ENCODE measurements around the gene NMUR2.

DNA sequence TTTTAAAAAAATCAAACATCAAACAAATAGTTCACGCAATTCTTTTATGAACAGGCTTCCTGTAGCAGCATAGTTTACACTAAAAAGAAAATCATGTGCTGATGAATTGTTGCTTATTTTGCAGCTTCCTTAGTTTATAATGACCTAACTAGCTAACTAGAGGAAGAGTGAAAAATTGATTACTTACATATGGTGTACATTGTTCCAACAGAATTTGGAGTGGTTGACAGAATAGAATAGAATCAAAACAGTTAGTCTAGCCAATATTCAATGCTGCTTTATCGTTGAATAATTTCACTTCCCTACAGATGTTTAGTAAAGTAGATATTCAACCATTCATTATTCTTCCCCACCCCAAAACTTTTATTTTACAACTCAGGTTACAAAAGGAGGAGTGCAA, 4.2 kb downstream of the NMUR2 start:
- no peak for TF ChIP-seq POLR2AphosphoS5 (IDR thresholded peaks at IDR 0.05; ENCODE audit: low read depth, low read length)
- TF ChIP-seq, protein P1, sequence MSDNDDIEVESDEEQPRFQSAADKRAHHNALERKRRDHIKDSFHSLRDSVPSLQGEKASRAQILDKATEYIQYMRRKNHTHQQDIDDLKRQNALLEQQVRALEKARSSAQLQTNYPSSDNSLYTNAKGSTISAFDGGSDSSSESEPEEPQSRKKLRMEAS (IDR thresholded peaks at IDR 0.05; ENCODE audit: low read depth): no peak
- no peak for TF ChIP-seq TAF1 (IDR thresholded peaks at IDR 0.05; ENCODE audit: borderline replicate concordance, low read depth, low read length)
- TF ChIP-seq FOXM1 (IDR thresholded peaks at IDR 0.05; ENCODE audit: low read depth): no peak
- TF ChIP-seq TCF12 (IDR thresholded peaks at IDR 0.05): no peak
- TF ChIP-seq, protein P2, sequence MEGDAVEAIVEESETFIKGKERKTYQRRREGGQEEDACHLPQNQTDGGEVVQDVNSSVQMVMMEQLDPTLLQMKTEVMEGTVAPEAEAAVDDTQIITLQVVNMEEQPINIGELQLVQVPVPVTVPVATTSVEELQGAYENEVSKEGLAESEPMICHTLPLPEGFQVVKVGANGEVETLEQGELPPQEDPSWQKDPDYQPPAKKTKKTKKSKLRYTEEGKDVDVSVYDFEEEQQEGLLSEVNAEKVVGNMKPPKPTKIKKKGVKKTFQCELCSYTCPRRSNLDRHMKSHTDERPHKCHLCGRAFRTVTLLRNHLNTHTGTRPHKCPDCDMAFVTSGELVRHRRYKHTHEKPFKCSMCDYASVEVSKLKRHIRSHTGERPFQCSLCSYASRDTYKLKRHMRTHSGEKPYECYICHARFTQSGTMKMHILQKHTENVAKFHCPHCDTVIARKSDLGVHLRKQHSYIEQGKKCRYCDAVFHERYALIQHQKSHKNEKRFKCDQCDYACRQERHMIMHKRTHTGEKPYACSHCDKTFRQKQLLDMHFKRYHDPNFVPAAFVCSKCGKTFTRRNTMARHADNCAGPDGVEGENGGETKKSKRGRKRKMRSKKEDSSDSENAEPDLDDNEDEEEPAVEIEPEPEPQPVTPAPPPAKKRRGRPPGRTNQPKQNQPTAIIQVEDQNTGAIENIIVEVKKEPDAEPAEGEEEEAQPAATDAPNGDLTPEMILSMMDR (IDR thresholded peaks at IDR 0.05): no peak
- TF ChIP-seq NRF1 (IDR thresholded peaks at IDR 0.05; ENCODE audit: low read depth, low read length): no peak
- TF ChIP-seq CHD2 (IDR thresholded peaks at IDR 0.05; ENCODE audit: low read length, partially characterized antibody): no peak
- TF ChIP-seq EP300 (IDR thresholded peaks at IDR 0.05; ENCODE audit: borderline replicate concordance in 1 of 2, low read depth in 1 of 2, low read length in 1 of 2): no peak
- no peak for TF ChIP-seq JUND (IDR thresholded peaks at IDR 0.05)
- TF ChIP-seq YY1 (IDR thresholded peaks at IDR 0.05; ENCODE audit: low read depth): no peak
- no peak for TF ChIP-seq SMC3 (IDR thresholded peaks at IDR 0.05; ENCODE audit: low read depth, low read length)
- TF ChIP-seq, protein P3, sequence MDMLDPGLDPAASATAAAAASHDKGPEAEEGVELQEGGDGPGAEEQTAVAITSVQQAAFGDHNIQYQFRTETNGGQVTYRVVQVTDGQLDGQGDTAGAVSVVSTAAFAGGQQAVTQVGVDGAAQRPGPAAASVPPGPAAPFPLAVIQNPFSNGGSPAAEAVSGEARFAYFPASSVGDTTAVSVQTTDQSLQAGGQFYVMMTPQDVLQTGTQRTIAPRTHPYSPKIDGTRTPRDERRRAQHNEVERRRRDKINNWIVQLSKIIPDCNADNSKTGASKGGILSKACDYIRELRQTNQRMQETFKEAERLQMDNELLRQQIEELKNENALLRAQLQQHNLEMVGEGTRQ (IDR thresholded peaks at IDR 0.05; ENCODE audit: borderline replicate concordance, low read depth, low read length): no peak
- no peak for TF ChIP-seq GATA2 (CRISPR knock-in tag; IDR thresholded peaks at IDR 0.05)
